Measurements from ENCODE around the gene SPDYC. TPM values are rescaled to one million over a fixed set of nuclear protein-coding genes. Genes with fewer than 3 reads are reported as not detected.

SPDYC gene
- total and polyA plus RNA-seq, 9 of the 15 experiments (the other 6 are each of a cell fraction or from before 2014, with no cell fraction given): 4.4 to 18.8 (median 9.2) TPM

GRCh38 chr11:65121865-65122696 is 48.0 kb upstream of the SPDYC start, which contains the start of the genes FAU and MRPL49 (continued):
- TF ChIP-seq FOS (IDR thresholded peaks at IDR 0.05; ENCODE audit: extremely low read depth, insufficient read length): no peak
- no peak for TF ChIP-seq MXD1 (CRISPR knock-in tag; IDR thresholded peaks at IDR 0.05; ENCODE audit: borderline replicate concordance, poor library complexity, severe bottlenecking)
- TF ChIP-seq ZNF121 (CRISPR knock-in tag; conservative IDR thresholded peaks at IDR 0.05): no peak
- TF ChIP-seq POLR3G (IDR thresholded peaks at IDR 0.05; ENCODE audit: extremely low read depth, insufficient read length, insufficient replicate concordance): no peak
- peak; percentile 91 for TF ChIP-seq PHF20 (IDR thresholded peaks at IDR 0.05; ENCODE audit: partially characterized antibody)
- TF ChIP-seq GTF3C2 (IDR thresholded peaks at IDR 0.05; ENCODE audit: borderline replicate concordance, extremely low read depth, insufficient read length): no peak
- peak; percentile 39; the same call in 1 of the 2 replicates for TF ChIP-seq SMARCE1 (IDR thresholded peaks at IDR 0.05)
- TF ChIP-seq ZBTB49 (CRISPR knock-in tag; IDR thresholded peaks at IDR 0.05; ENCODE audit: borderline replicate concordance): no peak; the same call in 1 of the 2 replicates
- TF ChIP-seq CHAMP1 (IDR thresholded peaks at IDR 0.05): no peak
- no peak for TF ChIP-seq HDAC6 (IDR thresholded peaks at IDR 0.05; ENCODE audit: low read depth, low read length)
- no peak for TF ChIP-seq ETV6 (IDR thresholded peaks at IDR 0.05; ENCODE audit: borderline replicate concordance in 1 of 2, low read depth in 2 of 2, low read length in 1 of 2)
- no peak for TF ChIP-seq ETV6 (CRISPR knock-in tag; IDR thresholded peaks at IDR 0.05; ENCODE audit: borderline replicate concordance)
- 0 out of 2 replicates have a peak, but pooled peaks have one; percentile 21 for TF ChIP-seq EP300 (IDR thresholded peaks at IDR 0.05; ENCODE audit: low read length)
- TF ChIP-seq ZNF277 (CRISPR knock-in tag; IDR thresholded peaks at IDR 0.05; ENCODE audit: borderline replicate concordance): no peak
- TF ChIP-seq BCL6 (CRISPR knock-in tag; IDR thresholded peaks at IDR 0.05): no peak
- TF ChIP-seq SAFB2 (IDR thresholded peaks at IDR 0.05; ENCODE audit: borderline replicate concordance, low read depth, low read length, severe bottlenecking): no peak
